Neuron (in vitro differentiated cells): ENCODE results near the gene MCC.

ENCODE experiments used
- H2AFZ ChIP-seq: one replicate; pipeline ENCODE4 v1.6.1; 2013; ENCODE audit warnings: low read depth, mild to moderate bottlenecking, inconsistent platforms, low read length, moderate library complexity
- H3K27me3 ChIP-seq: one replicate; pipeline ENCODE4 v1.6.1; 2013; ENCODE audit warnings: low read length; ENCODE audit not compliant: insufficient read depth
- H3K36me3 ChIP-seq: one replicate; pipeline ENCODE4 v1.6.1; 2013; ENCODE audit warnings: low read length; ENCODE audit not compliant: insufficient read depth
- H3K4me1 ChIP-seq: one replicate; pipeline ENCODE4 v1.6.1; 2013; ENCODE audit warnings: low read length; ENCODE audit not compliant: insufficient read depth
- H3K4me3 ChIP-seq: 2 replicates; pipeline ENCODE4 v1.5.1; 2013; ENCODE audit warnings: mild to moderate bottlenecking, low read length, moderate library complexity
- H3K9me3 ChIP-seq: one replicate; pipeline ENCODE4 v1.6.1; 2013; ENCODE audit warnings: low read length

Gene MCC

DNA sequence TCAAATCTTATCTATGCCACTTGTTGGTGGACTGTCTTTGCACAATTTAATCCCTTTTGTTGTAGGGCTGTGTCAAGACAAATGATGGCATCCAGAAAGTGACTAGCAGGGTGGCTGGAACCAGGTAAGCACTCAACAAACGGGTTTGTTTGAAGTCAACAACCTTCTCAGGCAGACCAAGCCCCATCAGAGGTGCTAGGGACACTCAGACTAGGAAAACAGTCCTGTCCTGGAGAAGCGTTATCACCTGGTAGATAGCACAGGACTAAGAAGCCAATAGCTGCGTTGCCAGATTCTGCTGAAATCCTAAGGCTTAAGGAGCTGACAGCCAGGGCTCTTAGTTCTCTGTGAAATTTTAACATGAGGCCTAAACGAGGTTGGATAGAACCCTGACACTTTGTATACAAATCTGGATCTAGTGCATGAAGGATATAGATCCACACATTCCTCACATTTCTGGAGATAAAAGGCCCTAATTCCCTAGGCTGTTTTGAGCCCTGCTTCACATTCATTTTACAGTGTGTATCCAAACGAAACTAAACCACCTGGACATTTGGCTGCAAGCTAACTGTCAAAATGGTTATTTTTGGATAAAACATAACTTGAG lies 331.9 kb downstream of the MCC start:
- no peak overlapping the region for H3K4me3 ChIP-seq
- H3K9me3 ChIP-seq: peaks cover 2% of the 10 kb centered on the region
- H2AFZ ChIP-seq: no peak overlapping the region
- no peaks in the 10 kb centered on the region for H3K27me3 ChIP-seq
- H3K36me3 ChIP-seq: no peaks in the 10 kb centered on the region
- peaks cover 18% of the 10 kb centered on the region for H3K4me1 ChIP-seq

DNA sequence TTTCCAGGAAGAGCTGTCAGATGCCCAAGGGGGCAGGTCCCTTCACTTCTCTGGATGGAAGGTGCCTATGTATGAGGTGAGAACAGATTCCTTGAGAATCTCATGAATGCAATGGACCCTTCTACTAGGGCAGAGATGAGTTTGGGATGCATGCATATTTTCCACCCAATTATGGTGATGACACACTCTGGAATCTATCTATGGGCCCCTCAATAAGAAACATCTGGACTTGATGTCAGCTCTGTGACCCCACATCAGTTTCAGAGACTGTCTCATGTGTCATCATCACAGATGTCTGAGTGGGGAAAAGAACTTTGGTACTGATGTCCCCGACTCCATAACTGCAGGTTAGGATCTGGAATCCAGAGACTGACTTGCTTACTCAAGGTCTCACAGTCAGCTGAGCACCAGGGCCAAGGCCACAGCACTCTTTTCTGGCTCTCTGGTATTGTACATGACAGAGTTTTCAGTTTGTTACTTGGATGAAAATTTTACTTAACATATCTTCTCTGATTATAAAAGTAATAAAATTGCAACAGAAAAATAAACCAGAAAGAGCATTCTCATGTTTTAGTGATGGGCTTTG lies 334.6 kb downstream of the MCC start:
- Histone ChIP-seq H3K4me3 (no peak overlapping the region), H2AFZ (no peak overlapping the region), H3K27me3 (no peaks in the 10 kb centered on the region), H3K36me3 (no peaks in the 10 kb centered on the region), H3K4me1 (peaks cover 18% of the 10 kb centered on the region), H3K9me3 (peaks cover 2% of the 10 kb centered on the region)

DNA sequence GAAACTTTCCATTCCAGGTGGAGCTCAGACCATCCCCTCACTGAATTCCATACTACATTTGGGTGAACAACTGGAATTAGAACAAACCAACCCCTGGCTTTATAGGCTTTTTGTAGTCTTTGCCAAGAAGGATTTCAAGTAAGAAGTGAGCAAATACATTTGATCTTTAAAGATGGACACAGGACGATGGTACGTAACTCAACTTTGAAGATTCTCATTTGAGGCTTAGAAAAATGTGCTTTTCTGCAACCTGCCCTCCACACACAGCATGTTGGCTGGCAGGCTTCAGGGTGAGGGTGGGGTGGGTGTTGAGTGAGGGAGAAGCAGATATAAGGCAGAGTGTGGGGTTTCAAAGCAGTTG lies 335.9 kb downstream of the MCC start:
- Histone ChIP-seq H3K4me1 (peaks cover 18% of the 10 kb centered on the region), H3K27me3 (no peaks in the 10 kb centered on the region), H2AFZ (no peak overlapping the region), H3K9me3 (peaks cover under 1% of the 10 kb centered on the region), H3K4me3 (no peak overlapping the region), H3K36me3 (no peaks in the 10 kb centered on the region)

DNA sequence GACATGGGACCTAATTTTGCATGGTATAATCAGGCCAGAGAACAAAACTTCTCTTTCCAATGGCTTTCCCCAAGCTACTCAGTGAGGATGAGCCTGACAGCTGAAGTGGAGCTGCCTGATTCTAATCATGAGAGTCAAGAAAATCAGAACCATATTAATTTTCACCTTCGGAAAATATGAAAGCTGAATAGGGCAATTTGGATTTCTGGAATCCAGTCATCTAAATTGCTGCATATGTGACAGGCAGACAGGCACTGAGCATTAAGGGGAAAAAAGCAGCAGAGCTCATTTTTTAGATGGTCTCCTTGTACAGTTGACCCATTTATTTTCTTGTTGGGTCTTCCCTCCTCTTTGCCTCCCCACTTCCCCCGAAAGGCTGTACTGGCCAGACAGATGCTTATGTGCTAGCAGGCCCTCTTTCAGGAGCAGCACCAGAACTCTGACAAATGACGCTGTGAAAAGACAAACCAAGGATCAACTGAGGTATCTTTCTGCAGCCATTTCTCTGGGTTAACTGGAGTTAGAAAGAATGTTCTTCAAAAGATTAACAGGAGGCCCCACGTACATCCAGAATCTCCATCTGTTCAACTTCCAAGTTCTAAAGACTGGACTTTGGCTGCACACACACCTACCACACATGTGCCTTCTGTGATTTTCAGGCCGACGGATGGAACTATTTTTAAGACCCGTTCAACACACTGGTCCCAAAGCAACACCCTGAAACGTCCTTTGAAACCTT lies 336.4 kb downstream of the MCC start:
- no peak overlapping the region for H3K4me3 ChIP-seq
- peaks cover 18% of the 10 kb centered on the region for H3K4me1 ChIP-seq
- no peaks in the 10 kb centered on the region for H3K27me3 ChIP-seq
- no peaks in the 10 kb centered on the region for H3K36me3 ChIP-seq
- H3K9me3 ChIP-seq: no peaks in the 10 kb centered on the region
- H2AFZ ChIP-seq: no peak overlapping the region

DNA sequence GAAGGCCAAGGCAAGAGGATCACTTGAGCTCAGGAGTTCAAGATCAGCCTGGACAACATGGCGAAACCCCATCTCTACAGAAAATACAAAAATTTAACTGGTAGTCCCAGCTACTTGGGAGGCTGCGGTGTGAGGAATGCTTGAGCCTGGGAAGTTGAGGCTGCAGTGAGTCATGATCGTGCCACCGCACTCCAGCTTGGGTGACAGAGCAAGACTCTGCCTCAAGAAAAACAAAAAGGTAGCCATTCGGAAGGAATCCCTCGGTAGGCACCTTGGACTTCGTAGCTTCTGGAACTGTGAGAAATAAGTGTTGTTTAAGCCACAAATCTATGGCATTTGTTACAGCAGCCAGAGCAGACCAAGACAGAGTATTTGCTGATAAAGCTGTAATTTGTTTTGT lies 337.4 kb downstream of the MCC start:
- Histone ChIP-seq H3K27me3 (no peaks in the 10 kb centered on the region), H3K4me1 (peaks cover 18% of the 10 kb centered on the region), H3K9me3 (no peaks in the 10 kb centered on the region), H3K4me3 (no peak overlapping the region), H2AFZ (no peak overlapping the region), H3K36me3 (no peaks in the 10 kb centered on the region)

DNA sequence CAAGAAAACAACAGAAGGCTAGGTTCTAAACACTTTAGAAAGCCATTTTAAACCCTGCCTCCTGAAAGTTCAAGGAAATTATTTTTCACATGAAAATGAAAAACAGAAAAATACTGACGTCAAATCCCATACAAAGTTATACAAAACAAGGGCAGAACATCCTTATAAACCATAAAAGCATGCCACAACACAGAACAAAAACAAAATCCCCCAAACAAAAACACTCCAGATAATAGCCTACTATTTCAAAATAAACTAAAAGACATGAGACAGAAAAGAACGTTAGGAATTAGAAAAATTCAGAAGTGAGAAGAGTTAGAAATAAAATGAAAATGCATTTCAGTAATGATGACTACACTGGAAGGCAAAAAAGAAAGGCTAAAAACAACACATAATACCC lies 338.0 kb downstream of the MCC start:
- H3K9me3 ChIP-seq: no peaks in the 10 kb centered on the region
- no peak overlapping the region for H2AFZ ChIP-seq
- no peak overlapping the region for H3K4me3 ChIP-seq
- H3K27me3 ChIP-seq: no peaks in the 10 kb centered on the region
- H3K4me1 ChIP-seq: peaks cover 18% of the 10 kb centered on the region
- H3K36me3 ChIP-seq: no peaks in the 10 kb centered on the region

DNA sequence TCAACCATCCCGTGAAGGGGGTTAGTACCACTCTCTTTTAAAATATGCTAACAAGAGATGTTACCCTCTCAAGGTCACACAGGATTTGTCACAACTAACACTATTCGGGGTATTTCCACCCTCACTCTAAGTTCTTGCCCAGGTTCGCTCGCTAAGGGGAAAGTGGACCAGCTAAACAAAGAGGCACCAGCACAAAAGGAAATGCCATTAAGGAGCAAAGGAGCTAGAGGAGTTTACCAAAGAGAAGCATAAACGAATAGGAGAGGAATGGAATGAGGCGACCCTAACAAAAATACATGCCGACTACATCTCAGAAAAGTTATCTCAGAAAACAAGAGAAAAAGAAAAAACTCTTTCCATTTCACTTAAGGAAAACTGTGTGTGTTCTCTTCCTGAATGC lies 340.7 kb downstream of the MCC start:
- no peaks in the 10 kb centered on the region for H3K36me3 ChIP-seq
- H3K9me3 ChIP-seq: no peaks in the 10 kb centered on the region
- H2AFZ ChIP-seq: no peak overlapping the region
- H3K4me3 ChIP-seq: no peak overlapping the region
- H3K27me3 ChIP-seq: no peaks in the 10 kb centered on the region
- H3K4me1 ChIP-seq: peaks cover 6% of the 10 kb centered on the region

DNA sequence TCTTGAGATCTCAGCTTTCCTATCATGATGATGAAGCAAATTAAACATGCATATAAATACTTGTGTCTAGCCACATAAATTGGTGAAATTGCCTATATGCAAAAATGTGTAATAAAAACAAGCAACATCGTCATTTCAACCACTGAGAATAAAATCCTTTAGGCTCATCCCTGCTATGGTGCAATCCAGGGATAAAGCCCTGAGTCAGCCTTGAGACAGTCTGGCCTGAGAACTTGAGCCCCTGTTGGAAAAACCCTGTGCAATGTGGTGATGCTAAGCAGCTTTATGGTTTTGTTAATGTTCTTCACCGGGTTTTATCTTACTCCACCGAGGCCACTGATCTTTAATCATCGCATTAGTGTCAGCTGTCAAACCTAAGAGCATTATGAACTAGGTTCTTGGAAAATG lies 341.1 kb downstream of the MCC start:
- Histone ChIP-seq H3K4me1 (peaks cover 2% of the 10 kb centered on the region), H2AFZ (no peak overlapping the region), H3K4me3 (no peak overlapping the region), H3K27me3 (no peaks in the 10 kb centered on the region), H3K36me3 (no peaks in the 10 kb centered on the region), H3K9me3 (no peaks in the 10 kb centered on the region)

DNA sequence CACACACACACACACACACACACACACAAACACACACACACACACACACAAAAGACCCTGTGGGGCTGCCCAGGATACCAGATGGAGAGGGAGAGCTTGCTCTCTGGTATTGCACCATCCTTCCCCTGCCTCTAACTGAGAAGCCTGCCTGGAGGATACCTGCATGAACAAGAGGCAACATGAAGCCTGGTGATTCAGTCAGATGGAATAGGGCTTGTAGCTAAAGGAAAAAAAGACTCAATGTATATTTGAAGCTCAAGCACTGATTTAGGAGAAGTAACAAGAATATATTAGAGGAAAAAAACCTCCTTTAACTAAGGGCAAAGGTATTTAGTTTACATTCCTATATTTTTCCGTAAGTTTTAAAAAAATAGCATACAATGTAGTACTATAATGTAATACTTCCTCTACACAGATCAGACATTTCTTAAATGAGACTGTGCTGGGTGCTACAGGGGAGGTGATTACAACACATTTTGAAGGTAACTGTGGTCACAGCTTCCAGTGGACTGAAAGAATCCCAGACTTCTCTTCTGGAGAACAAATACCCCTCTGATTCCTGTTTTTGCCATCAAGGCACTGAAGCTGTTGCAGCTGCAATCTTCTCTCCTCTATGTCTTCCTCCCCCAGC lies 342.4 kb downstream of the MCC start:
- Histone ChIP-seq H2AFZ (no peak overlapping the region), H3K4me1 (peaks cover 8% of the 10 kb centered on the region), H3K9me3 (no peaks in the 10 kb centered on the region), H3K36me3 (no peaks in the 10 kb centered on the region), H3K27me3 (no peaks in the 10 kb centered on the region), H3K4me3 (no peak overlapping the region)

DNA sequence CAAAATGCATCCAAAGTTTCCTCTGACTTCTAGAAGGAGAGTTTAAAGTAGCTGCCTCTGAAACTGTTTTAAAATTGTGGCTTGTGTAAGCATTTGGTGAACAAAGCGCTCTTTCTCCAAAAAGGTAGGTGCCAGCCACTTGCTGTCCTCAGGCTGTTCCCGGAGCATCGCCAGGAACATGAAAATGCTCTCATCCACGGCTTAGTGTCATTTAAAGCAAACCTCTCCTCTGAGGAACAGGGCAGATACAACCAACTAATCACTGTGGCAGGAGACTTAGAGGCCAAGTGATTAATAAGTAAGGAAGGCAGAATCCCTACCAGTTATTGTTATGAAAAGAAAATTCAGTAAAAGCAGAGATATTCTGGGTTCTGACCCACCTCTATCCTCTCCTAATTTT lies 346.1 kb downstream of the MCC start:
- H2AFZ ChIP-seq: no peak overlapping the region
- no peaks in the 10 kb centered on the region for H3K36me3 ChIP-seq
- H3K4me1 ChIP-seq: peaks cover 10% of the 10 kb centered on the region
- H3K27me3 ChIP-seq: no peaks in the 10 kb centered on the region
- H3K4me3 ChIP-seq: no peak overlapping the region
- no peaks in the 10 kb centered on the region for H3K9me3 ChIP-seq

DNA sequence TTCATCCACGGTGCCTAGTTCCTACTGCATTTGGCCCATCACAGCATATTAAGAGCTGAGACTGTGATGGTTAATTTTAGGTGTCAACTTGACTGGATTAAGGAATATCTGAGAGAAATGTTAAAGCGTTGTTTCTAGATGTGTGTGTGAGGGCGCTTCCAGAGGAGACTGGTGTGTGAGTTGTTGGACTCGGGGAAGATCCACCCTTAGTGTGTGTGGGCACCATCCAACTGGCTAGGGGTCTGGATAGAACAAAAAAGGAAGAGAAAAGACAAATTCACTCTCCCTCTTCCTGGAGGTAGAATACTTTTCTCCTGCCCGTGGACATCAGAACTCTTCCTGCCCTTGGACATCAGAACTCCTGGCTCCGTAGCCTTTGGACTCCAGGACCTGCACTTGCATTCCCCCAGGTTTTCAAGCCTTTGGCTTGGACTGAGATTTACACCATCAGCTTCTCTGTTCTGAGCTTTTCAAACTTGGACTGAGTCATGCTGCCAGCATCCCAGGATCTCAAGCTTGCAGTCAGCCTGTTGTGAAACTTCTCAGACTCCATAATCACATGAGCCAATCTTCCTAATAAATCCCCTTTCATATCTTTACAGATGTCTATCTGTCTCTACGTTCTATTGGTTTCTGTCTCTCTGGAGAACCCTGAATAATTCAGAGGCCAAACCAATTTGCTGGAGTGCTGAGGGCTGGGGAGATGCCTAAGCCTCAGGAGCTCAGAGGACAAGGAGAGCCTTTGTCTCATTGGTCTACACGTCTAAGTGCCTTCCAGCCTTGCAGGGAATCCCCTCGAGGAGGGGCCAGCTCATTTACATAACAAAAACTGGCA lies 347.2 kb downstream of the MCC start:
- H3K27me3 ChIP-seq: no peaks in the 10 kb centered on the region
- no peak overlapping the region for H3K4me3 ChIP-seq
- no peak overlapping the region for H2AFZ ChIP-seq
- H3K36me3 ChIP-seq: no peaks in the 10 kb centered on the region
- no peaks in the 10 kb centered on the region for H3K9me3 ChIP-seq
- peaks cover 10% of the 10 kb centered on the region for H3K4me1 ChIP-seq

DNA sequence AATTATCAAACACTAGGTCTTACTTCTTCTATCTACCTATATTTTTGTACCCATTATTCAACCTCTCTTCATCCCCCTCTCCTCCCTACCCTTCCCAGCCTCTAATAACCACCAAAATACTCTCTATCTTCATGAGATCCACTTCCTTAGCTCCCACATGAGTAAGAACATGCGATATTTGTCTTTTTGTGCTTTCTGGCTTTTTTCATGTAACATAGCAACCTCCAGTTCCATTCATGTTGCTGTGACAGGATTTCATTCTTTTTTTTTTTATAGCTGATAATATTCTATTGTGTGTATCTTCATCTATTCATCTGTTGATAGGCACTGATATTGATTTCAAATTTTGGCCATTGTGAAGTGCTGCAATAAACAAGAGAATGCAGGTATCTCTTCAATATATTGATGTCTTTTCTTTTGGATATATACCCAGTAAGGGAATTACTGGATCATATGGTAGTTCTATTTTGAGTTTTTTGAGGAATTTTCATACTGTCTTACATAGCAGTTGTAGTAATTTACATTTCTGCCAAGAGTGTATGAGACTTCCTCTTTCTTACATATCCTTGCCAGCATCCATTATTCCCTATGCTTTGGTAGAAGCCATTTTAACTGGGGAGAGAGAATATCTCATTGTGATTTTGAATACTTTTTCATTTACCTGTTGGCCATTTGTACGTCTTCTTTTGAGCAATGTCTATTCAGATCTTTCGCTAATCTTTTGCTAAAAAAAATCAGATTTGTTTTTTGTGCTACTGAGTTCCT lies 354.9 kb downstream of the MCC start:
- H3K4me3 ChIP-seq: no peak overlapping the region
- H3K27me3 ChIP-seq: no peaks in the 10 kb centered on the region
- H2AFZ ChIP-seq: no peak overlapping the region
- no peaks in the 10 kb centered on the region for H3K9me3 ChIP-seq
- no peaks in the 10 kb centered on the region for H3K36me3 ChIP-seq
- H3K4me1 ChIP-seq: no peaks in the 10 kb centered on the region
